GM12874 (cell line): Measurements from ENCODE around the gene TREM2.

Experiments
- CTCF ChIP-seq: IDR thresholded peaks from 2 replicates; pipeline ENCODE4 v1.5.1; 2011; ENCODE audit warnings: low read depth, mild to moderate bottlenecking, control low read depth, low read length, moderate library complexity; ENCODE audit not compliant: insufficient read depth

The TREM2 gene

GRCh38 chr6:41122373-41122772 is 40.5 kb downstream of the TREM2 start:
- no peak for TF ChIP-seq CTCF

- TF ChIP-seq CTCF = no peak
Observed at GRCh38 chr6:41120058-41120457, 42.9 kb downstream of the TREM2 start.

- no peak for TF ChIP-seq CTCF
Observed at GRCh38 chr6:41119508-41119907, 43.4 kb downstream of the TREM2 start.

GRCh38 chr6:41111017-41111416 is 51.9 kb downstream of the TREM2 start:
- TF ChIP-seq CTCF = no peak
